GM13976 (cell line): ENCODE results near the gene MYLK.

ENCODE experiments used
- DNase-seq: peaks from one replicate; pipeline ENCODE4 v3.0.0; 2012; ENCODE audit warnings: low spot score
- in situ Hi-C: fragments of 300-500 bp; cut with MboI; formaldehyde crosslinking; loops from one replicate; pipeline ENCODE4 v1.12.0; 2022; ENCODE audit warnings: low sequenced_read_pairs, mixed read lengths, inconsistent platforms; ENCODE audit not compliant: unreplicated experiment
- TF ChIP-seq, protein P1 (sequence below): IDR thresholded peaks from 2 replicates; pipeline ENCODE4 v1.5.1; 2012; ENCODE audit warnings: borderline replicate concordance, mild to moderate bottlenecking; ENCODE audit not compliant: insufficient read depth; ENCODE audit errors: extremely low read depth, missing control alignments, control extremely low read depth

MYLK gene

DNA sequence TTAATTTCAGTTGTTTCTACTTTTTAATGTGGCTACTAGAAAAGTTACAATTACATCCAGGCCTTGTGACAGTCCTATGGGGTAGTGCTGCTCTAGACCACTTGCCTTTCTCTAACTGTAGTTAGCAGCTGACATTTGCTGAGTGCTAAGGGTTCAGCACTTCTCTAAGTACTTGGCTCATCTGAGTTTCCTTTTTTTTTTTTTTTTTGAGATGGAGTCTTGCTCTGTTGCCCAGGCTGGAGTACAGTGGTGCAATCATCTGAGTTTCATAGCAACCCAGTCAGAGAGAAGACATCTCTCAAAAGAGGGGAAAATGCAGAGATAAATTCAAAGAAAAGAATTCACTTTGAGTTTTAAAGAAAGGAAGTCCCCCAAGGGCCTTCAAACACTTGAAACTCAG lies 130.8 kb downstream of the MYLK start:
- in situ Hi-C loops = no loop called here
- TF ChIP-seq, protein P1, sequence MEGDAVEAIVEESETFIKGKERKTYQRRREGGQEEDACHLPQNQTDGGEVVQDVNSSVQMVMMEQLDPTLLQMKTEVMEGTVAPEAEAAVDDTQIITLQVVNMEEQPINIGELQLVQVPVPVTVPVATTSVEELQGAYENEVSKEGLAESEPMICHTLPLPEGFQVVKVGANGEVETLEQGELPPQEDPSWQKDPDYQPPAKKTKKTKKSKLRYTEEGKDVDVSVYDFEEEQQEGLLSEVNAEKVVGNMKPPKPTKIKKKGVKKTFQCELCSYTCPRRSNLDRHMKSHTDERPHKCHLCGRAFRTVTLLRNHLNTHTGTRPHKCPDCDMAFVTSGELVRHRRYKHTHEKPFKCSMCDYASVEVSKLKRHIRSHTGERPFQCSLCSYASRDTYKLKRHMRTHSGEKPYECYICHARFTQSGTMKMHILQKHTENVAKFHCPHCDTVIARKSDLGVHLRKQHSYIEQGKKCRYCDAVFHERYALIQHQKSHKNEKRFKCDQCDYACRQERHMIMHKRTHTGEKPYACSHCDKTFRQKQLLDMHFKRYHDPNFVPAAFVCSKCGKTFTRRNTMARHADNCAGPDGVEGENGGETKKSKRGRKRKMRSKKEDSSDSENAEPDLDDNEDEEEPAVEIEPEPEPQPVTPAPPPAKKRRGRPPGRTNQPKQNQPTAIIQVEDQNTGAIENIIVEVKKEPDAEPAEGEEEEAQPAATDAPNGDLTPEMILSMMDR = no peak
- DNase-seq = no peak

GRCh38 chr3:123752228-123752627 lies 131.9 kb downstream of the MYLK start:
- in situ Hi-C loops = no loop called here
- no peak for DNase-seq
- TF ChIP-seq, protein P1 = no peak

DNA sequence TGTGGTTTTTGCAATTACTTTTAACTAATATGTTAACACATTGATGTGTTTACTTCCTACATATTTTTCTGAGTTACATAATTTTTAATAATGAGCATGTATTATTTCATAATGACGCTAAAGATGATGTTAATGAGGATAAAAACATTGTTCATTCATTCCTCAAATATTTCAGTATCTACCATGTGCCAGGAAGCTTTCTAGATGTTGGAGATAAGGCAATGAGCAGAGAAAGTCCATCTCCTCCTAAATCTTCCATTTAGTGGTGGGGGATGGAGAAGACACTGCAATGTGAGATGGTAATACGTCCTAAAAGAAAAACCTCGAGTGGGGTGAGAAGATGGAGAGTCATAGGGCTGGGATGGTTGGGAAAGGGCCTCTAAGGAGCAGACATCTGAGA lies 132.7 kb downstream of the MYLK start:
- in situ Hi-C loops = no loop called here
- TF ChIP-seq, protein P1 = no peak
- no peak for DNase-seq

- no peak for DNase-seq
- TF ChIP-seq, protein P1 = no peak
- in situ Hi-C loops = no loop called here
These were observed 133.3 kb downstream of the MYLK start for GRCh38 chr3:123750659-123751420.

GRCh38 chr3:123750209-123750608 lies 133.9 kb downstream of the MYLK start:
- in situ Hi-C loops = no loop called here
- DNase-seq = no peak
- TF ChIP-seq, protein P1 = no peak

- DNase-seq = no peak
- in situ Hi-C loops = no loop called here
- TF ChIP-seq, protein P1 = no peak
These were observed 134.4 kb downstream of the MYLK start for GRCh38 chr3:123749711-123750110.
